Head of caudate nucleus (tissue), 42 donors: ENCODE results near the gene ARHGEF37.
A peak's percentile ranks its signal among the peaks of the same experiment; 100 is the strongest.

Experiments used
- DNase-seq, 42 donors: peaks; one replicate each; pipeline versions ENCODE4 v3.0.0 to v3.0.0-alpha.2; 2020 to 2021; ENCODE audit warnings: mixed read lengths in 7 of 42
- intact Hi-C: fragments of 100-400 bp; cut with DNase I; formaldehyde crosslinking; loops from one replicate; pipeline ENCODE4 v1.15.0; 2022

ARHGEF37 gene

GRCh38 chr5:149616727-149617285 lies 35.5 kb downstream of the ARHGEF37 start:
- intact Hi-C loops = no loop called here
- no peak for DNase-seq

- intact Hi-C loops = no loop called here
Measured at GRCh38 chr5:149617760-149618306, 36.5 kb downstream of the ARHGEF37 start.

GRCh38 chr5:149618581-149619248 lies 37.4 kb downstream of the ARHGEF37 start:
- DNase-seq = peak in 41 of 42 donors; percentile 12 to 83 (median 57)
- intact Hi-C loops = no loop called here

More at GRCh38 chr5:149617760-149618306, 36.5 kb downstream of the ARHGEF37 start:
- DNase-seq = no peak

DNA sequence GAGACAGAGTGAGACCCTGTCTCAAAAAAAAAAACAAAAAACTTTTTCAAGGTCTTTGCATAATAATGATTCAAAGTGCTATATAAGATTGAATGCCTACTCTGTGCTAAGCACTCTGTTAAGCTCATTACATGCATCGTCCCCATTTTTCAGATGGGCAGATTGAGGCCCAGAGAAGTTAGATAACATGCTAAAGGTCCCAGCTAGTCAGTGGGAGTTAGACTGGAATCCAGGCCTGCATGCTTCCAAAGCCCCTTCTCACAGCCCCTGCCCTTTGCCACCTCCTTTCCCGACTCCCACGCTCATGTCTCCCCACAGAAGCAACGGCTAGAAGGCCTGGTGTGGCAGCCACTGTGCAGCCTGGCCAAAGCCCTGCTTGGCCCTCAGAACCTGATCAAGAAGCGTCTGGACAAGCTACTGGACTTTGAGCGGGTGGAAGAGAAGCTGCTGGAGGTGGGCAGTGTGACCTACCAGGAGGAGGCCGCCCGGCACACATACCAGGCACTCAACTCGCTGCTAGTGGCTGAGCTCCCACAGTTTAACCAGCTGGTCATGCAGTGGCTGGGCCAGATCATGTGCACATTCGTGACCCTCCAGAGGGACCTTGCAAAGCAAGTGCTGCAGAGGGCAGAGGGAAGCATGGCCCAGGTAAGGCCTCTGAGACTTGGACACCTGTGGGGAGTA lies 40.3 kb downstream of the ARHGEF37 start:
- intact Hi-C loops = no loop called here
- DNase-seq = no peak

- DNase-seq = no peak
- intact Hi-C loops = no loop called here
Measured at GRCh38 chr5:149622466-149622865, 41.2 kb downstream of the ARHGEF37 start.

DNA sequence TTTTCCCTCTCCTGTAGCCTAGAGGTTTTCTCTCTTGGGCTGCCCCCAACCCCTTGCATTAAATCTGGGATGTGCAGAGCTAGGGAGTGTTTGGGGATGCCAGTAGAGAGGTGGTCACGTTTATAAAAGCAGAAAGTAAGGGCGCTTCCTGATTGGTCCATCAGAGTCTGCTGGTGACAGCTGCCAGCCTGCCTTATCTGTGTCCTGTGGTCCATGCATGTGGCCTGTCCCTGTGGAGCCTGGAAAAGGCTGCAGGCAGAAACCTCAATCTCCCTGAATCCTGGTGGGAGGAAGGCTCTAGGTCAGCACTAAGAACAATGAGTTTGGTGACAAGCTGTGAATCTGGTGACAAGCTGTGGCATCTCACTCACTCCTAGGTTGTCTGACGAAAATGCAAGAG lies 42.2 kb downstream of the ARHGEF37 start:
- intact Hi-C loops = no loop called here

DNA sequence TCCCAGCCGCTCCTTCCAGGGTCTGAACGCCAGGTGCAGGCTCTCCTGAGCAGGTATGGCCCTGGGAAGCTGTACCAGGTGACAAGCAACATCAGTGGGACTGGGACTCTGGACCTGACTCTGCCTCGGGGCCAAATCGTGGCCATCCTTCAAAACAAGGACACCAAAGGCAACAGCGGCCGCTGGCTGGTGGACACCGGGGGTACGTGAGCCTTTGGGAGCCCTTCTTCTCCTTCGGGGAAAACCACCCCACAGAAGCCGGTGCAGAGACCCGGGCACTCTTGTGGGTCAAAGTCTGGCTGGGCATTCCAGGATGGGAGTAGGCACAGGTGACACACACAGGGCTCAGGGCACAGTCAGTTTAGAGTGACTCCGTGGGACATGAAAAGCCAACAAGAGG lies 45.8 kb downstream of the ARHGEF37 start:
- no peak for DNase-seq

More for the DNA sequence above, 42.2 kb downstream of the ARHGEF37 start:
- DNase-seq = no peak

GRCh38 chr5:149628221-149628620 lies 46.9 kb downstream of the ARHGEF37 start:
- intact Hi-C loops = no loop called here
- no peak for DNase-seq

More for the DNA sequence above, 45.8 kb downstream of the ARHGEF37 start:
- intact Hi-C loops = no loop called here

DNA sequence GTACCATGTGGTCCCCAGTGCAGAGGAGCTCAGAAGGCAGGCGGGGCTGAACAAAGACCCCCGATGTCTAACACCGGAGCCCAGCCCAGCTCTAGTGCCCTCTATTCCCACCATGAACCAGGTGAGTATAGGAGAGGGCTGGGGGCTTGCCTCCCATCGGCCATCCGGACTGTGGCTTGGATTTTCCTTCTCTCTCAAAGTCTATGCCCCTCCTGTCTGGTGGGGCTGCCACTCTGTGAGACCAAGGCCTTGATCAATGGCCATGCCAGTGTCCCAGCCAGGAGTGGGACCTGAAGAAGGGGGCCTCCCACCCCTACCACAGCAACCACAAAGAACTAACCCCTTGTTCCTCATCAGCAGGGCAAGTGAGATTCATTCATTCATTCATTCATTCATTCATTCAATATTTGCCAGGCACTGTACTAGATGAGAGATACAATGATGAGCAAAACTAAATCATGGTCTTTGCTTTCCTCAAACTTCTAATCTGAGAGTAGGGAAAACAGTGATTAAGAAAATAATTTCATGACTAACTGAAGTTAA lies 47.6 kb downstream of the ARHGEF37 start:
- intact Hi-C loops = no loop called here
- DNase-seq = no peak

DNA sequence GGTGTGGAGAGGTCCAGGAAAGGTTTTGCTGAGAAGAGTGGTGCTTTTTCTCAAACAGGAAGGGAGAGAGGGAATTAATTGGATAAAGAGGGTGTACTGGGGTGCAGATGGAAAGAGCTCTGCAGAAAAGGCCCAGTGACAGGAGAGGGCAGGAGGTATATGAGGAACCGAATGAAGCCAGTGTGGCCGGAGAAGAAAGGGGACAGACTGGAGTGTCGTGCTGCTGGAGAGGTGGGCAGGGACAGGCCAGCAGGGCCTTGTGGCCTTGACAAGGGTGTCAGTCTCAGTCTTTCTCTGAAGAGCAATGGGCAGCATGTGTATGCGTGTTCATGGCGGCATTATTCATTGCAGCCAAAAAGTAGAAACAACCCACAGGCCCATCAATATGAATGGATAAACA lies 48.1 kb downstream of the ARHGEF37 start:
- intact Hi-C loops = no loop called here
- no peak for DNase-seq

DNA sequence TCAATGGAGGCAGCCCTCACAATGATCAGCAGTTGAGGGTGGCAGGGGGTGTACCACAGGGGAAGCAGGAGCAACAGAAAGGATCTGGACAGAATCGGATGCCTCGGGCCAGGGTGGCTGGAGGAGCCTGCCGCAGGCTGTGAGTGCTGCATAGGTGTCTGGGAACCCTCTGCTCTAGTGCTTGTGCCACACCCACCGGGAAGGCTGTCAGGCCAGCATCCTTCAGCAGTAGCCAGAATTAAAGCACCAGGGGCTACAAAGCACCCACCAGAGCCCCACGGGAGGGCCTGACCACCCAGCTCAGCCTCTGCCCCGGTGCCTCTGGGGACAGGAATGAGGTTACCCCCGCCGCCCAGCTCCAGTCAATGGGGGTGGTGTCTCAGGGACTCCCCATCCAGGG lies 49.0 kb downstream of the ARHGEF37 start:
- no peak for DNase-seq
- intact Hi-C loops = no loop called here

DNA sequence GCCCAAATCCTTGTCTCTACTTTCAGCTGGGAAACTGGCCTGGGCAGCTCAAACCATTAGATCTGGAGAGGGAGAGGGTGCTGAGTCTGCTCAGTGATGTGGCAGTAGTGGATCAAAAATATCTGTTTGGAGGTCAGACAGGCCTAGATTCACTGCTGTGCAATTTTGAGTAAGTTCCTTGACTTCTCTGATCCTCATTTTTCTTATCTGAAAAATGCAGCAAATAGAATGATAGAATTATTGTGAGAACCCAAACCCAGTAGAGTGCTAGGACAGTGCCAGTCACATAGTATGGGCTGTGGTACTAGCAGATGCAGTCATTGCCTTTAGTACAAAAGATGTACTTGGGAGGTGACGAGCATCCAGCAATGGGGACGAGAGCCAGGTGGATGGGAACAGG lies 50.2 kb downstream of the ARHGEF37 start:
- no peak for DNase-seq
- intact Hi-C loops = no loop called here

- intact Hi-C loops = no loop called here
- DNase-seq = no peak
Measured at GRCh38 chr5:149632311-149633251, 51.3 kb downstream of the ARHGEF37 start.

DNA sequence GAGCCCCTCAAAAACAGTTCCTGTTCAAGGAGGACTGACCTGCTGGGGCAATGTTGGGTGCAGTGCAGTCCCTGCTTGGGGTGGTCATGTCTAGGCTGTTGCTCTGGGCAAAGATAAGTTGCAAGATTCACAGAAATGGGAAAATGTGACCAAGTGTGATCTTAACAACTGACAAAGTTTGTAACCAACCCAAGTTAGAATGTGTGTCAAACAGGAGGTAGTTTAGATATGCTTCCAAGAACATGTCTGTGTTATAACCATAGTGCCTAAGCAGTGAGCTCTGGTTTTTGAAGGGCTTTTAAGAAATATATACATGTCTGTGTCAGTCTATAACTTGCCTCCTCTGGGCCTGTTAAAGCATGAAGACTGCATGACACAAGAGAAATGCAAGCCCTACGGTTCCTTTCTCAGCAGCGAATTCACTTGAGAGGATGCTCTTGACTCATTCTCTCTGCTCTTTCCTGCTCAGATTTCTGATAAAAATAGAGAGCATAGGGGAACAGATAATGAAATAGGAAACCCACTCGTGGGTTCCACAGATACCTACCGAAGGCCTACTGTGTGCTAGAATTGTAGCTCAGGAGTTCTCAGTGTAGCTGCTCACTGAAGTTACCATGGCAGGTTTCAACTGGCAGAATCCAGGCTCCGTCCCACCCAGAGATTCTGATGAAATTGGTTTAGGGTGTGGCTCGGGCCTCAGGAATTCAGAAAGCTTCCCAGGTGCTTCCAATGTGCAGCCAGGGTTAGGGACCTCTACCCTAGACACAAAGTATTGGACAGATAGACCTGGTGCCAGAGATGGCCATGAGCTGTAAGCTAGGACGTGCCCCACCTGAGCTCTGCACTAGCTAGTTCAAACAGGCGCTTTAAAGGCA lies 52.4 kb downstream of the ARHGEF37 start:
- intact Hi-C loops = no loop called here
- DNase-seq = no peak

DNA sequence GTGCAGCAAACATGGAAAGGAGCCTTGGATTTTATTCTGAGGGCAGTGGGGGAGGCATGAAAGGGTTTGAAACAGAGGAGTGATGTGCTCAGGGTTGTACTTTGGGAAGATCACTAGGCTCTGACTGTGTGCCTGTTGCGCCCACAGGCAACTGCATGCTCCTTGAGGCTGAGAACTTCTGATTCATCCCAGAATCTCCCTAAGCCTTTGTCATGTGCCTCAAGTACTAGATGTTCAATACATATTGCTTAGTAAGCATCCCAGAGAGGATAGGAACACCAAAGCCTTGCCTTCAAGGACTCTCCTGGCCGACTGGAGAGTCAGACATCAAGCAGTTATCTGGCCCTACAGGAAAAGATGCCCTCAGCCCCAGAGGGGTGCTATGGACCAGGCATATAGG lies 54.1 kb downstream of the ARHGEF37 start:
- intact Hi-C loops = loop anchor here (5.0 kb wide), 1 partner anchor 357 kb away; no protein-coding TSS in a partner anchor
- DNase-seq = peak in 3 of 42 donors; percentile 26 to 48 (median 34)

GRCh38 chr5:149636191-149636860 lies 55.0 kb downstream of the ARHGEF37 start:
- intact Hi-C loops = loop anchor here (2.0 to 5.0 kb wide), 2 partner anchors 192 to 356 kb away; no protein-coding TSS in a partner anchor
- DNase-seq = no peak

GRCh38 chr5:149636861-149637246 lies 55.6 kb downstream of the ARHGEF37 start:
- intact Hi-C loops = loop anchor here (2.0 to 5.0 kb wide), 2 partner anchors 192 to 355 kb away; no protein-coding TSS in a partner anchor
- DNase-seq = peak in 33 of 42 donors; percentile 9 to 96 (median 84)
